Stomach (tissue), 4 donors: Measurements from ENCODE around the gene MAGI2.

Experiments used
- CTCF ChIP-seq, 7 experiments: fragments of 450-650 bp in 4 of 7; fragments of 200-600 bp in 3 of 7; sonication (generic) in 3 of 7; IDR thresholded peaks; one replicate each; pipeline ENCODE4 v1.5.1; 2016 to 2019; ENCODE audit warnings: antibody characterized with exemption in 7 of 7, control low read depth in 2 of 7, mild to moderate bottlenecking in 1 of 7
- POLR2AphosphoS5 ChIP-seq, 3 donors: sonication (generic); formaldehyde crosslinking; IDR thresholded peaks; one replicate each; pipeline ENCODE4 v1.6.1; 2016; ENCODE audit warnings: antibody characterized with exemption in 3 of 3

- TF ChIP-seq CTCF (IDR thresholded peaks at IDR 0.05) (no peak), POLR2AphosphoS5 (IDR thresholded peaks at IDR 0.05) (no peak)
Measured at GRCh38 chr7:79412915-79413314, 40.6 kb downstream of the MAGI2 start.
